Colonic mucosa (tissue), 4 donors: ENCODE data around the gene MAJIN. TPM values are rescaled to one million over a fixed set of nuclear protein-coding genes. Genes with fewer than 3 reads are reported as not detected.

Experiments used
- DNase-seq: peaks from one replicate; pipeline ENCODE4 v3.0.0-alpha.2; 2020
- H3K27ac ChIP-seq: fragments of 200-600 bp; one replicate; pipeline ENCODE4 v1.8.0; 2021
- H3K27me3 ChIP-seq: fragments of 200-600 bp; one replicate; pipeline ENCODE4 v1.8.0; 2021
- H3K36me3 ChIP-seq: fragments of 200-600 bp; one replicate; pipeline ENCODE4 v1.8.0; 2021
- H3K4me1 ChIP-seq: fragments of 200-600 bp; one replicate; pipeline ENCODE4 v1.8.0; 2021; ENCODE audit warnings: mild to moderate bottlenecking
- H3K4me3 ChIP-seq: fragments of 200-600 bp; one replicate; pipeline ENCODE4 v1.8.0; 2021
- H3K9ac ChIP-seq, 2 donors: one replicate each; pipeline ENCODE4 v1.7.0; 2013; ENCODE audit warnings: control low read depth in 2 of 2, low read depth in 2 of 2, low read length in 2 of 2
- H3K9me3 ChIP-seq: fragments of 200-600 bp; one replicate; pipeline ENCODE4 v1.8.0; 2021
- intact Hi-C: fragments of 100-400 bp; cut with DNase I; formaldehyde crosslinking; loops from one replicate; pipeline ENCODE4 v1.14.1; 2022
- total RNA-seq, 2 donors: library from RNA; stranded (reverse); fragmentation: NEBNext Ultra II Directional in 1 of 2; extraction: Animal tissue kit (Norgen Biotek cat#: 25700) in 1 of 2; gene quantifications; one replicate each; pipeline ENCODE4 v1.2.1, GENCODE V29; 2021
- TF ChIP-seq, protein P1 (sequence below): fragments of 200-600 bp; IDR thresholded peaks from one replicate; pipeline ENCODE4 v1.8.0; 2022; ENCODE audit warnings: antibody characterized with exemption, mild to moderate bottlenecking
- donor health status: healthy.
- donor health status: DM: no; HTN: no; CAD: no.
- donor health status: DM: no; HTN: no; CAD: no.

MAJIN gene
- total RNA-seq, 2 donors from 2014 or later = not detected

DNA sequence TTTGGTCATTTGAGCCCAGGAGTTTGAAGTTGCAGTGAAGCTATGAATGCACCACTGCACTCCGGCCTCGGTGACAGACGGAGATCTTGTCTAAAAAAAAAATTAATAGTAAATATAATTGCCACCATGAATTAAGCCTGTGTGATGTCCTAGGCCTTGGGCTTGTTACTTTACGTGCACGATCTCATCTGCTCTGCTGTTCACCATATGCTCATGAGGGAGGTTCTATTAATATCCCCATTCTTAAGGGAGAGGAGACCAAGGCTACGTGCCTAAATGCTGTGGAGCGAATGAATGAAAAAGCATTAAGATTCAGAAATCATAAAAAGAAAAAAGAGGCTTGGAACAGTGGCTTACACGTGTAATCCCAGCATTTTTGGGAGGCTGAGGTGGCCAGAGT is 52.3 kb downstream of the MAJIN start:
- TF ChIP-seq, protein P1, sequence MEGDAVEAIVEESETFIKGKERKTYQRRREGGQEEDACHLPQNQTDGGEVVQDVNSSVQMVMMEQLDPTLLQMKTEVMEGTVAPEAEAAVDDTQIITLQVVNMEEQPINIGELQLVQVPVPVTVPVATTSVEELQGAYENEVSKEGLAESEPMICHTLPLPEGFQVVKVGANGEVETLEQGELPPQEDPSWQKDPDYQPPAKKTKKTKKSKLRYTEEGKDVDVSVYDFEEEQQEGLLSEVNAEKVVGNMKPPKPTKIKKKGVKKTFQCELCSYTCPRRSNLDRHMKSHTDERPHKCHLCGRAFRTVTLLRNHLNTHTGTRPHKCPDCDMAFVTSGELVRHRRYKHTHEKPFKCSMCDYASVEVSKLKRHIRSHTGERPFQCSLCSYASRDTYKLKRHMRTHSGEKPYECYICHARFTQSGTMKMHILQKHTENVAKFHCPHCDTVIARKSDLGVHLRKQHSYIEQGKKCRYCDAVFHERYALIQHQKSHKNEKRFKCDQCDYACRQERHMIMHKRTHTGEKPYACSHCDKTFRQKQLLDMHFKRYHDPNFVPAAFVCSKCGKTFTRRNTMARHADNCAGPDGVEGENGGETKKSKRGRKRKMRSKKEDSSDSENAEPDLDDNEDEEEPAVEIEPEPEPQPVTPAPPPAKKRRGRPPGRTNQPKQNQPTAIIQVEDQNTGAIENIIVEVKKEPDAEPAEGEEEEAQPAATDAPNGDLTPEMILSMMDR = no peak
- intact Hi-C loops = no loop called here
- H3K36me3 ChIP-seq = no peaks in the 10 kb centered on the region
- no peak overlapping the region for H3K4me3 ChIP-seq
- peaks cover 10% of the 10 kb centered on the region for H3K4me1 ChIP-seq
- H3K9ac ChIP-seq = no peak overlapping the region
- no peak overlapping the region for H3K27ac ChIP-seq
- DNase-seq = no peak
- no peaks in the 10 kb centered on the region for H3K9me3 ChIP-seq
- H3K27me3 ChIP-seq = no peaks in the 10 kb centered on the region

DNA sequence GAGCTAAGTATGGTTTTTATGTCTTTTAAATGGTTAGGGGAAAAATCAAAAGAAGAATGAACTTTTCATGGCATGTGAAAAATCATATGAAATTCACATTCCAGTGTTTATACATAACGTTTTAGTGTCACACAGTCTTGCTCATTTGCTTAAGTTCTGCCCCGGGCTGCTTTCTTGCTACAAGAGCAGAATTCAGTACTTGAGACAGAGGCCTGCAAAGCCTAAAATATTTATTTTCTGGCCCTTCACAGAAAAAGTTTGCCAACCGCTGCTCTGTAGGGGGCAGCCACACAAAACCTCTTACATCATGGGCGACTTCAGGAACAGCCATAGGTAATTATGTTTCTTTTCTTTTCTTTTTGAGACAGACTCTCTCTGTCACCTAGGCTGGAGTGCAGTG is 53.9 kb downstream of the MAJIN start:
- Histone ChIP-seq H3K4me1 (peaks cover 5% of the 10 kb centered on the region), H3K4me3 (peak overlapping the region; percentile 70), H3K27ac (peak overlapping the region; percentile 52), H3K27me3 (no peaks in the 10 kb centered on the region), H3K9ac (peak overlapping the region; percentile 58 to 99), H3K9me3 (no peaks in the 10 kb centered on the region), H3K36me3 (peaks cover under 1% of the 10 kb centered on the region)
- TF ChIP-seq, protein P1 = no peak
- no peak for DNase-seq
- intact Hi-C loops = no loop called here

DNA sequence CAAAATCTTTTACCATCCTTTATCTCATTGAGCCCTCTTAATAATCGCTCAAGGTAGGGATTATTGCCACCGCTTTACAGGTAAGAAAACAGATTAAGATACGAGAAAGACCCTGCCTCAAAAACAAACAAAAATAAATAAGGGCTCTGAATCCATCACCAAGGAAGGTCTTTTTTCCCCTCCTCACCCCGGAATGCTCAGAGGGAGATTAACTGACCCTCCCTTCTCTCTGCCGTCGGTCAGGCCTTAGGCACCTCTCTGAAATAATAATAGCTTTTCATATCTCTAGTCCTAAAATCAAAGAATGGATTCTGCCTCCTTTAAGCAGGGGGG is 54.3 kb downstream of the MAJIN start:
- peak overlapping the region; percentile 70 for H3K4me3 ChIP-seq
- DNase-seq = no peak
- H3K27me3 ChIP-seq = no peaks in the 10 kb centered on the region
- H3K9ac ChIP-seq = peak overlapping the region; percentile 58 to 99
- H3K36me3 ChIP-seq = peaks cover 4% of the 10 kb centered on the region
- intact Hi-C loops = no loop called here
- TF ChIP-seq, protein P1 = no peak
- peaks cover 5% of the 10 kb centered on the region for H3K4me1 ChIP-seq
- no peaks in the 10 kb centered on the region for H3K9me3 ChIP-seq
- H3K27ac ChIP-seq = peak overlapping the region; percentile 52

DNA sequence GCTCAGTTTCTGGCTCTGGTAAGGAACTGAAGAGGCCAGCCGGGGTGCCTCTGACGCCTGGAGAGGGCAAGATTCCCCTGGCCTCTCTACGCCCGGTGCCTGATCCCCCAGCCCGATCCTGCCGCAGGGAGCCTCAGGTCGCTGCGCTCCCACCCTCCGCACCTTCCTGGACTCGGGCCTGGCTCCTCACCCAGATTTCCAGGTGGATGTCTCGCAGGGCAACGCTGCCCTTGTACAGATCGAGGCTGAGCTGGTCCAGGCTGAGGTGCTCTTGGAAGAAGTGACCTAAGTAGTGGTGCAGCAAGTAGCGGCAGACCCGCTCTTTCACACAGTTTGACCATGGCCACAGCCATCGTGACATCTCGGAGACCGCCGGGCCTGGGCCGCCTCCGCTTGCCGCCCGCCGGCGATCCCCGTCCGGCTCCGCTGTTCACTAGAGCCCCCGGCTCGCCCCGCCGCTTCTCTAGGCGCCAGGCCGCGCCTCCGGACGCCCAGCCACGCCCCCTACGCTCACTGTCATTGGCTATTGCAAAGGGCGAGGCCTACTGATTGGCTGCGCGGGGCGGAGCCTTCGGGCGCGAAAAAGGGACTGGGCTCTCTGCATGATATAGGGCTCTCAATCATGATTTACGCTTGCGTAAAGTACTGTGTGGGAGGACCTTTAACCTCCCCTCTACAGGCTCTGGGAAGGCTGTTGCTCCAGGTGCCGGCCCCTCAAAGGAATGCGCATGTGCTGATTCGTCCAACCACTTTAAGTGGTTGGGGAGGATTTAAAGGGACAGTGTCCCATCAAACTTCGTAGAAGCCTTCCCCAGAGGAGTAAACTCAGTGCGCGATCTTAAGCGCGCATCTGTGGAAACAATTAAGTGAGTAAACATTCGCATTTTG is 54.9 kb downstream of the MAJIN start, which contains the start of gene ATG2A:
ATG2A (minus strand) TSS at position 435 of the 888 bp plus-strand sequence; CDS start at position 361, 74 bp downstream.
- peak within 1 kb of the TSS; percentile 96 to 99 for H3K9ac ChIP-seq
- H3K9me3 ChIP-seq = no peaks in the 10 kb centered on the region
- H3K36me3 ChIP-seq = peaks cover 4% of the 10 kb centered on the region
- H3K27ac ChIP-seq = peak within 1 kb of the TSS; percentile 52
- H3K4me1 ChIP-seq = peaks cover 5% of the 10 kb centered on the region
- TF ChIP-seq, protein P1 = no peak
- H3K27me3 ChIP-seq = no peaks in the 10 kb centered on the region
- peak; percentile 99 for DNase-seq
- H3K4me3 ChIP-seq = peak within 1 kb of the TSS; percentile 70
- intact Hi-C loops = no loop called here

GRCh38 chr11:64916040-64916774 is 55.7 kb downstream of the MAJIN start:
- H3K9me3 ChIP-seq = no peaks in the 10 kb centered on the region
- H3K27me3 ChIP-seq = no peaks in the 10 kb centered on the region
- H3K9ac ChIP-seq = peak overlapping the region; percentile 96 to 99
- peaks cover 5% of the 10 kb centered on the region for H3K4me1 ChIP-seq
- peaks cover 4% of the 10 kb centered on the region for H3K36me3 ChIP-seq
- DNase-seq = peak; percentile 53
- H3K4me3 ChIP-seq = peak overlapping the region; percentile 70
- peak overlapping the region; percentile 51 for H3K27ac ChIP-seq
- TF ChIP-seq, protein P1 = no peak
- intact Hi-C loops = no loop called here
